Neural cell (in vitro differentiated cells): ENCODE measurements around the gene SFXN3. TPM values are rescaled to one million over a fixed set of nuclear protein-coding genes. Genes with fewer than 3 reads are reported as not detected.

ENCODE experiments used
- H2AFZ ChIP-seq: fragments of 200-600, 300-800 bp; sonication (generic), shearing (Covaris generic); 2 replicates; pipeline ENCODE4 v1.6.0; 2014; ENCODE audit warnings: low read depth, mild to moderate bottlenecking, antibody characterized with exemption, low read length, moderate library complexity
- H3F3A ChIP-seq: fragments of 200-600 bp; shearing (Covaris generic); 2 replicates; pipeline ENCODE4 v1.6.1; 2016; ENCODE audit warnings: mild to moderate bottlenecking, moderate library complexity, mixed read lengths, antibody characterized with exemption, low read length; ENCODE audit not compliant: insufficient read depth, poor library complexity, severe bottlenecking
- H3K27ac ChIP-seq: fragments of 200-600, 300-800 bp; sonication (generic), shearing (Covaris generic); 2 replicates; pipeline ENCODE4 v1.5.1; 2014; ENCODE audit warnings: mild to moderate bottlenecking, low read length, moderate library complexity
- H3K27me3 ChIP-seq: fragments of 300-800, 200-600 bp; sonication (generic), shearing (Covaris generic); 2 replicates; pipeline ENCODE4 v1.6.0; 2014; ENCODE audit warnings: mild to moderate bottlenecking, low read depth, low read length, moderate library complexity; ENCODE audit not compliant: insufficient read depth
- H3K36me3 ChIP-seq: fragments of 300-800, 200-600 bp; sonication (generic), shearing (Covaris generic); 2 replicates; pipeline ENCODE4 v1.5.1; 2014; ENCODE audit warnings: mild to moderate bottlenecking, antibody characterized with exemption, low read length, moderate library complexity; ENCODE audit not compliant: insufficient read depth
- H3K4me2 ChIP-seq: fragments of 300-800, 200-600 bp; sonication (generic), shearing (Covaris generic); 2 replicates; pipeline ENCODE4 v1.6.0; 2014; ENCODE audit warnings: mild to moderate bottlenecking, low read length
- H3K4me3 ChIP-seq: fragments of 300-800, 200-600 bp; sonication (generic), shearing (Covaris generic); 2 replicates; pipeline ENCODE4 v1.5.1; 2014; ENCODE audit warnings: mild to moderate bottlenecking, low read length, moderate library complexity
- H3K79me2 ChIP-seq: fragments of 200-600 bp; shearing (Covaris generic); replicated peaks from 2 replicates; pipeline ENCODE4 v1.6.0; 2014; ENCODE audit warnings: mild to moderate bottlenecking, low read length, moderate library complexity; ENCODE audit not compliant: insufficient read depth
- H3K9ac ChIP-seq: fragments of 300-800, 200-600 bp; sonication (generic), shearing (Covaris generic); 2 replicates; pipeline ENCODE4 v1.6.1; 2016; ENCODE audit warnings: mild to moderate bottlenecking, low read length, mixed read lengths
- H3K9me2 ChIP-seq: fragments of 200-600 bp; shearing (Covaris generic); 2 replicates; pipeline ENCODE4 v1.6.1; 2016; ENCODE audit warnings: mild to moderate bottlenecking, low read length, mixed read lengths; ENCODE audit not compliant: insufficient read depth
- H3K9me3 ChIP-seq: fragments of 200-600, 300-800 bp; sonication (generic), shearing (Covaris generic); 2 replicates; pipeline ENCODE4 v1.6.1; 2016; ENCODE audit warnings: mild to moderate bottlenecking, mixed run types, low read length, moderate library complexity, mixed read lengths
- H4K20me1 ChIP-seq: fragments of 200-600 bp; shearing (Covaris generic); 2 replicates; pipeline ENCODE4 v1.6.1; 2016; ENCODE audit warnings: mild to moderate bottlenecking, mixed run types; ENCODE audit not compliant: insufficient read depth
- EP300 ChIP-seq: fragments of 450-650 bp; conservative IDR thresholded peaks from 2 replicates; pipeline ENCODE4 v1.6.1; 2014; ENCODE audit warnings: antibody characterized with exemption, mild to moderate bottlenecking, moderate library complexity; ENCODE audit not compliant: poor library complexity, severe bottlenecking
- EZH2 ChIP-seq: fragments of 200-600, 300-800 bp; shearing (Covaris generic), sonication (generic); IDR thresholded peaks from 2 replicates; pipeline ENCODE4 v1.6.1; 2014; ENCODE audit warnings: antibody characterized with exemption, low read length, borderline replicate concordance, mild to moderate bottlenecking; ENCODE audit not compliant: insufficient read depth, poor library complexity, severe bottlenecking
- MXI1 ChIP-seq: fragments of 450-650 bp; conservative IDR thresholded peaks from 2 replicates; pipeline ENCODE4 v1.6.1; 2014; ENCODE audit warnings: antibody characterized with exemption, mild to moderate bottlenecking; ENCODE audit not compliant: poor library complexity, severe bottlenecking
- POLR2AphosphoS5 ChIP-seq: IDR thresholded peaks from 2 replicates; pipeline ENCODE4 v1.6.1; 2012
- RAD21 ChIP-seq: fragments of 450-650 bp; conservative IDR thresholded peaks from 2 replicates; pipeline ENCODE4 v1.6.1; 2014; ENCODE audit warnings: antibody characterized with exemption, mild to moderate bottlenecking, moderate library complexity
- SMC3 ChIP-seq: fragments of 450-650 bp; conservative IDR thresholded peaks from 2 replicates; pipeline ENCODE4 v1.6.1; 2014; ENCODE audit warnings: antibody characterized with exemption, mild to moderate bottlenecking, moderate library complexity; ENCODE audit not compliant: poor library complexity
- TAF1 ChIP-seq: IDR thresholded peaks from 2 replicates; pipeline ENCODE4 v1.6.1; 2012; ENCODE audit warnings: low read depth
- polyA plus RNA-seq: library from polyadenylated mRNA; depleted of rRNA; stranded (reverse); fragments of >200 nt; gene quantifications from 2 replicates; pipeline ENCODE4 v1.2.3, GENCODE V29; 2014
- TF ChIP-seq, protein P1 (sequence below): IDR thresholded peaks from 2 replicates; pipeline ENCODE4 v1.6.1; 2012; ENCODE audit warnings: borderline replicate concordance
- TF ChIP-seq, protein P2 (sequence below): fragments of 450-650 bp; IDR thresholded peaks from 2 replicates; pipeline ENCODE4 v1.5.1; 2014; ENCODE audit warnings: antibody characterized with exemption, mild to moderate bottlenecking, moderate library complexity; ENCODE audit not compliant: poor library complexity, severe bottlenecking

SFXN3 gene
- polyA plus RNA-seq, 1 donor from 2014 or later = 52.1 TPM

DNA sequence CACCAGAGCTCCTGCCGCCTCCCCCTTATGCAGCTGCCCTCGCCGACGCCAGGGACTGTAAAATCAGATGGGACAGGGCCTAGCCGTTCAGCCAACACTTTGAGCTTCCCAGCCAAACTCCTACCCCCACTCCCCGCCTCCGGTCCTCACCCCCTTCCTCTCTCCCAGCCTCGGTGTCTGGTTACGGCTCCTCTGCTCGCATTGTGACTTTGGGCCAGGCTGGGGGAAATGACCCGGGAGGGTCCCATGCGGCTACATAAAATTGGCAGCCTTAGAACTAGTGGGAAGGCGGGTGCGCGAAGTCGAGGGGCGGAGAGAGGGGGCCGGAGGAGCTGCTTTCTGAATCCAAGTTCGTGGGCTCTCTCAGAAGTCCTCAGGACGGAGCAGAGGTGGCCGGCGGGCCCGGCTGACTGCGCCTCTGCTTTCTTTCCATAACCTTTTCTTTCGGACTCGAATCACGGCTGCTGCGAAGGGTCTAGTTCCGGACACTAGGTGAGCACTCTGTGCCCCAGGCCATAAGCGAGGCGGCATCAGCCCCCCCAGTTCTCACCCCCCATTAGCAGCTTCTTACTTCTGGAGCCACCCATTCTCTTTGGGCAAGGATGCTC is 30.7 kb downstream of the SFXN3 start, which contains the start of gene KAZALD1:
Gene KAZALD1 (plus strand): TSS at position 366 of the 608 bp plus-strand sequence. CDS start 604 bp downstream, outside the sequence.
- Histone ChIP-seq H3K36me3 (no peaks in the 10 kb centered on the region), H3K4me3 (peak within 1 kb of the TSS; percentile 94), H2AFZ (peak within 1 kb of the TSS; percentile 99), H3K79me2 (no peaks in the 10 kb centered on the region), H3K9ac (peak within 1 kb of the TSS; percentile 94), H3K27me3 (peaks cover 58% of the 10 kb centered on the region), H3F3A (peaks cover 3% of the 10 kb centered on the region), H4K20me1 (no peaks in the 10 kb centered on the region), H3K4me2 (no peak within 1 kb of the TSS), H3K9me3 (no peaks in the 10 kb centered on the region), H3K9me2 (no peaks in the 10 kb centered on the region), H3K27ac (peak within 1 kb of the TSS; percentile 88)
- no peak for TF ChIP-seq TAF1
- TF ChIP-seq, protein P1, sequence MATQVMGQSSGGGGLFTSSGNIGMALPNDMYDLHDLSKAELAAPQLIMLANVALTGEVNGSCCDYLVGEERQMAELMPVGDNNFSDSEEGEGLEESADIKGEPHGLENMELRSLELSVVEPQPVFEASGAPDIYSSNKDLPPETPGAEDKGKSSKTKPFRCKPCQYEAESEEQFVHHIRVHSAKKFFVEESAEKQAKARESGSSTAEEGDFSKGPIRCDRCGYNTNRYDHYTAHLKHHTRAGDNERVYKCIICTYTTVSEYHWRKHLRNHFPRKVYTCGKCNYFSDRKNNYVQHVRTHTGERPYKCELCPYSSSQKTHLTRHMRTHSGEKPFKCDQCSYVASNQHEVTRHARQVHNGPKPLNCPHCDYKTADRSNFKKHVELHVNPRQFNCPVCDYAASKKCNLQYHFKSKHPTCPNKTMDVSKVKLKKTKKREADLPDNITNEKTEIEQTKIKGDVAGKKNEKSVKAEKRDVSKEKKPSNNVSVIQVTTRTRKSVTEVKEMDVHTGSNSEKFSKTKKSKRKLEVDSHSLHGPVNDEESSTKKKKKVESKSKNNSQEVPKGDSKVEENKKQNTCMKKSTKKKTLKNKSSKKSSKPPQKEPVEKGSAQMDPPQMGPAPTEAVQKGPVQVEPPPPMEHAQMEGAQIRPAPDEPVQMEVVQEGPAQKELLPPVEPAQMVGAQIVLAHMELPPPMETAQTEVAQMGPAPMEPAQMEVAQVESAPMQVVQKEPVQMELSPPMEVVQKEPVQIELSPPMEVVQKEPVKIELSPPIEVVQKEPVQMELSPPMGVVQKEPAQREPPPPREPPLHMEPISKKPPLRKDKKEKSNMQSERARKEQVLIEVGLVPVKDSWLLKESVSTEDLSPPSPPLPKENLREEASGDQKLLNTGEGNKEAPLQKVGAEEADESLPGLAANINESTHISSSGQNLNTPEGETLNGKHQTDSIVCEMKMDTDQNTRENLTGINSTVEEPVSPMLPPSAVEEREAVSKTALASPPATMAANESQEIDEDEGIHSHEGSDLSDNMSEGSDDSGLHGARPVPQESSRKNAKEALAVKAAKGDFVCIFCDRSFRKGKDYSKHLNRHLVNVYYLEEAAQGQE = no peak
- TF ChIP-seq, protein P2, sequence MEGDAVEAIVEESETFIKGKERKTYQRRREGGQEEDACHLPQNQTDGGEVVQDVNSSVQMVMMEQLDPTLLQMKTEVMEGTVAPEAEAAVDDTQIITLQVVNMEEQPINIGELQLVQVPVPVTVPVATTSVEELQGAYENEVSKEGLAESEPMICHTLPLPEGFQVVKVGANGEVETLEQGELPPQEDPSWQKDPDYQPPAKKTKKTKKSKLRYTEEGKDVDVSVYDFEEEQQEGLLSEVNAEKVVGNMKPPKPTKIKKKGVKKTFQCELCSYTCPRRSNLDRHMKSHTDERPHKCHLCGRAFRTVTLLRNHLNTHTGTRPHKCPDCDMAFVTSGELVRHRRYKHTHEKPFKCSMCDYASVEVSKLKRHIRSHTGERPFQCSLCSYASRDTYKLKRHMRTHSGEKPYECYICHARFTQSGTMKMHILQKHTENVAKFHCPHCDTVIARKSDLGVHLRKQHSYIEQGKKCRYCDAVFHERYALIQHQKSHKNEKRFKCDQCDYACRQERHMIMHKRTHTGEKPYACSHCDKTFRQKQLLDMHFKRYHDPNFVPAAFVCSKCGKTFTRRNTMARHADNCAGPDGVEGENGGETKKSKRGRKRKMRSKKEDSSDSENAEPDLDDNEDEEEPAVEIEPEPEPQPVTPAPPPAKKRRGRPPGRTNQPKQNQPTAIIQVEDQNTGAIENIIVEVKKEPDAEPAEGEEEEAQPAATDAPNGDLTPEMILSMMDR = no peak
- TF ChIP-seq POLR2AphosphoS5 = no peak
- no peak for TF ChIP-seq MXI1
- no peak for TF ChIP-seq EP300
- TF ChIP-seq EZH2 = no peak
- no peak for TF ChIP-seq RAD21
- TF ChIP-seq SMC3 = no peak

DNA sequence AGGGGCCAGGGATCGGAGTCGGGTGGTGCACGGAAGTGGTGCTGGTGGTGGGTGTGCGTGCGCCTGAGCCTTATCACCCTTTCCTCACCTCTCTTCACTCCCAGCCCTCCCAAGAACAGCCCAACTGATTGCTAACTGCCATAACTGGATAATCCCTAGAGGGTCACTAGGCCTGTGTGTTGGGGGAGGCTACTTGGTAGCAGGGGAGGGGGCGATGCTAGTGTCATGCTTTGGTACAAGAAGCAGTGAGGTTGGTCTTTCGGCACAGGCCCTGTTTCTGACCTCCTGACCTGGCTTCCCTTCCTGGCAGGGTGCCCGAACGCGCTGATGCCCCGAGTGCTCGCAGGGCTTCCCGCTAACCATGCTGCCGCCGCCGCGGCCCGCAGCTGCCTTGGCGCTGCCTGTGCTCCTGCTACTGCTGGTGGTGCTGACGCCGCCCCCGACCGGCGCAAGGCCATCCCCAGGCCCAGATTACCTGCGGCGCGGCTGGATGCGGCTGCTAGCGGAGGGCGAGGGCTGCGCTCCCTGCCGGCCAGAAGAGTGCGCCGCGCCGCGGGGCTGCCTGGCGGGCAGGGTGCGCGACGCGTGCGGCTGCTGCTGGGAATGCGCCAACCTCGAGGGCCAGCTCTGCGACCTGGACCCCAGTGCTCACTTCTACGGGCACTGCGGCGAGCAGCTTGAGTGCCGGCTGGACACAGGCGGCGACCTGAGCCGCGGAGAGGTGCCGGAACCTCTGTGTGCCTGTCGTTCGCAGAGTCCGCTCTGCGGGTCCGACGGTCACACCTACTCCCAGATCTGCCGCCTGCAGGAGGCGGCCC is 31.4 kb downstream of the SFXN3 start:
- peak overlapping the region; percentile 56 for H3K4me3 ChIP-seq
- no peak overlapping the region for H3K27ac ChIP-seq
- TF ChIP-seq EZH2 (no peak), MXI1 (no peak), SMC3 (peak; percentile 70), POLR2AphosphoS5 (no peak), RAD21 (peak; percentile 55)
- TF ChIP-seq, protein P2 = peak; percentile 84
- TF ChIP-seq, protein P1 = no peak
- no peaks in the 10 kb centered on the region for H4K20me1 ChIP-seq
- H3K4me2 ChIP-seq = no peak overlapping the region
- H3K9me2 ChIP-seq = no peaks in the 10 kb centered on the region
- H3K27me3 ChIP-seq = peaks cover 65% of the 10 kb centered on the region
- H3K9me3 ChIP-seq = no peaks in the 10 kb centered on the region
- H3K79me2 ChIP-seq = no peaks in the 10 kb centered on the region
- H3F3A ChIP-seq = peaks cover 3% of the 10 kb centered on the region
- H2AFZ ChIP-seq = no peak overlapping the region
- no peaks in the 10 kb centered on the region for H3K36me3 ChIP-seq
- peak overlapping the region; percentile 31 for H3K9ac ChIP-seq
